ENCODE data around the gene ERGIC1. TPM values are rescaled to one million over a fixed set of nuclear protein-coding genes. Genes with fewer than 3 reads are reported as not detected.
A peak's percentile ranks its signal among the peaks of the same experiment; 100 is the strongest.

ERGIC1 gene
- polyA plus RNA-seq, 1 donor, result 112 TPM

DNA sequence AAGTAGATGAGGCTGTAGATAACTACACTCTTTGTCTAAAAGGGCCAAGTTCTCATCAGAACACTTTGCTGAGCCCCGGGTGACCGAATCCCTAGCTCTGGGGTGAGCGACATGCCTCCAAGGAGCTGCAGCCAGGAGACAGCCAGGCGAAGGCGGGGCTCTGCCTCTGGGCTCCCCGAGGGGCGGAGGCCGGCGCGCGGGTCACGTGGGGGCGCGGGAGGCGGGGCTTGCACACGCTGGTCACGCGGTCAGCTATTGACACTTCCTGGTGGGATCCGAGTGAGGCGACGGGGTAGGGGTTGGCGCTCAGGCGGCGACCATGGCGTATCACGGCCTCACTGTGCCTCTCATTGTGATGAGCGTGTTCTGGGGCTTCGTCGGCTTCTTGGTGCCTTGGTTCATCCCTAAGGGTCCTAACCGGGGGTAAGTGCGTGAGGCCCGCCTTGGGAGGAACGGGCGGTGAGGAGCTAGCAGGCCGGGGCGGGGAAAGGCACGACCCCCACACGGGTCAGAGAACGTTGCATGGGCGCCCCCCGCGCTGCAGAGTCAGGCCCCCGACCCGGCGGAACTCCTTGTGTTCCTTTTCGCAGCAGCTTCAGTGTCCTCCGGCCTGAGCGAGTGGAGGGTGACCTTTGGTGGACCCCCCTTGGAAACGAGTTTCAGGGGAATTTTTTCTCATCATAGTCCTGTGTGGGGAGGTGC, 149.6 kb downstream of the ERGIC1 start, which contains the start of gene ATP6V0E1:
Gene ATP6V0E1 (plus strand): TSS at position 230 of the 702 bp plus-strand sequence. CDS start 90 bp downstream, at position 320.
- H3K36me3 ChIP-seq (ENCODE audit: control insufficient read depth, insufficient read depth, low read length), result peaks cover 8% of the 10 kb centered on the region
- no CpG with 5 or more reads among the region's 49 CpGs for WGBS (ENCODE audit: insufficient coverage, low lambda C conversion rate)
- no peaks in the 10 kb centered on the region for H3K9me3 ChIP-seq (ENCODE audit: control insufficient read depth, low read depth, low read length)
- peak; percentile 93 to 96 for DNase-seq
- peak within 1 kb of the TSS; percentile 91 for H3K27ac ChIP-seq (ENCODE audit: low read length)
- H3K27me3 ChIP-seq (ENCODE audit: control insufficient read depth, insufficient read depth, low read length), result no peaks in the 10 kb centered on the region
- H3K4me1 ChIP-seq (ENCODE audit: control insufficient read depth, insufficient read depth, low read length), result peaks cover 5% of the 10 kb centered on the region
- peak within 1 kb of the TSS; percentile 92 for H3K4me3 ChIP-seq (ENCODE audit: low read length)

DNA sequence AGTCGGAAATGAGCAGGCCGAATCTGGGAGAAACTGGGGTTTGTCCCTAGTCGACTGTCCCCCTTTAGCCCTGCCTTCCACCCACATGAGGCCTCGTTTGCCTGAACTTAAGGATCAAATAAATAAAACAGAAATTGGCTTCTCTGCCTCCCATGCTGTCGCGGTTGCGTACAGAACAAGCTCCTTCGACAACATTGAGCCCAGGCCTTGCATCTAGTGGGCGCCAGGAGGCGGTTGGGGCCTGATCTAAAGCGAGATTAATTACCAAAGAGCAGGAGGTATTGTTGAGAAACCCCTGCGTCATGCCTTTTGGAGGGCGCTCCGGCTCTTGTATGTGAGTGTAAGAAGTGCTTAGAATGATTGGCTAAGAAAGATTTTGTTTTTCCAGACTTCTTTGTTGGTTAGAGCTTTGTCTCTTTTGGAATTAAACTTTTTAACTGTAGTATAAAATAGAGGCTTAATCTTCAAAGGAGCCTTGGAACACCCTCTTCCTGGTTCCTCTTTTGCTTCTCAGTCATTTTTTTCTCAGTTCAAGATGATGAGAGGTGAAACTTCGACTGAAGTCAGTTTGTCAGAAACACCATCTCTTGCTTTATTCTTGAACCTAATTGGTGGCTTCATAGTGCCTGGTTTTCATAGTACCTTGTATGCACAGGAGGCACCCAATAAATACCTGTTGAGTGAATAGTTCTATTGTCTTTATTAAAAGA, 150.3 kb downstream of the ERGIC1 start:
- WGBS (ENCODE audit: insufficient coverage, low lambda C conversion rate), result no CpG with 5 or more reads among the region's 15 CpGs
- H3K4me1 ChIP-seq (ENCODE audit: control insufficient read depth, insufficient read depth, low read length), result peaks cover 5% of the 10 kb centered on the region
- H3K4me3 ChIP-seq (ENCODE audit: low read length), result peak overlapping the region; percentile 92
- H3K9me3 ChIP-seq (ENCODE audit: control insufficient read depth, low read depth, low read length), result no peaks in the 10 kb centered on the region
- peaks cover 14% of the 10 kb centered on the region for H3K36me3 ChIP-seq (ENCODE audit: control insufficient read depth, insufficient read depth, low read length)
- peak overlapping the region; percentile 91 for H3K27ac ChIP-seq (ENCODE audit: low read length)
- DNase-seq, result peak; percentile 56 to 78
- no peaks in the 10 kb centered on the region for H3K27me3 ChIP-seq (ENCODE audit: control insufficient read depth, insufficient read depth, low read length)

DNA sequence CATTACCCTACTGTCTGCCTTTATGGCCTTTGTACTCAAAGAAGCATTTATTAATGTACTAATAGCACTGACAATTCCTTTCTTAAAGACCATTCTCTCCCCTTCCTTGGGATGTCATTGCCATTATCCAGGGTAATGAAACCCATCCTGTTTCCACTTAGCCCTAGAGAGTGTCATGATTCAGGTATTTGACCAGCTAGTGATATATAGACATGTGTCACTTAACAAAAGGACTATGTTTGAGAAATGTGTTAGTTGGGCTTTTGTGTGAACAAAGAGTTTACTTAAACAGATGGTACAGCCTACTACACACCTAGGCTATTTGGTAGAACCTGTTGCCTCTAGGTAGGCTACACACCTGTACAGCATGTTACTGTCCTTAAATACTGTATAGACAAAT, 151.5 kb downstream of the ERGIC1 start:
- peak in 1 of 2 donors; percentile 19 for DNase-seq
- Histone ChIP-seq H3K4me1 (ENCODE audit: control insufficient read depth, insufficient read depth, low read length) (peaks cover 5% of the 10 kb centered on the region), H3K4me3 (ENCODE audit: low read length) (no peak overlapping the region), H3K27ac (ENCODE audit: low read length) (no peak overlapping the region), H3K36me3 (ENCODE audit: control insufficient read depth, insufficient read depth, low read length) (peaks cover 14% of the 10 kb centered on the region), H3K27me3 (ENCODE audit: control insufficient read depth, insufficient read depth, low read length) (no peaks in the 10 kb centered on the region), H3K9me3 (ENCODE audit: control insufficient read depth, low read depth, low read length) (no peaks in the 10 kb centered on the region)

DNA sequence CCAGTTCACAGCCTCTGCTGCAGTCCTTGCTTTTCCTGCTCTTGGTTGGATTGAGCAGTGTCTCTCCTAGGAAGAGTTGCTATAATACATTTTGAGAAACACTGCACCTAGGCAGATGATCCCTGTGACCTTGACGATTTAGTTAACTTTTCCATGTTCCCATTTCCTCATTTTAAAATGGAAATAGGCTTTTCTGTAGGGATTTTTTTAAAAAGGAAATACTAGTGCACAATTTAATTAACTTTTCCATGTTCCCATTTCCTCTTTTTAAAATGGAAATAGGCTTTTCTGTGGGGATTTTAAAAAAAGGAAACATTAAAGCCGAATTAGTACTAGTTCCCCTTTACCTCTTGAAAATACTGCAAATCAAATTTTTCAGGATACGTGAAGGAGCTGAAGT, 154.2 kb downstream of the ERGIC1 start:
- Histone ChIP-seq H3K27me3 (ENCODE audit: control insufficient read depth, insufficient read depth, low read length) (no peaks in the 10 kb centered on the region), H3K4me1 (ENCODE audit: control insufficient read depth, insufficient read depth, low read length) (peaks cover 5% of the 10 kb centered on the region), H3K4me3 (ENCODE audit: low read length) (no peak overlapping the region), H3K9me3 (ENCODE audit: control insufficient read depth, low read depth, low read length) (no peaks in the 10 kb centered on the region), H3K27ac (ENCODE audit: low read length) (no peak overlapping the region), H3K36me3 (ENCODE audit: control insufficient read depth, insufficient read depth, low read length) (peaks cover 21% of the 10 kb centered on the region)
- DNase-seq, result no peak
- no CpG with 5 or more reads among the region's 3 CpGs for WGBS (ENCODE audit: insufficient coverage, low lambda C conversion rate)

DNA sequence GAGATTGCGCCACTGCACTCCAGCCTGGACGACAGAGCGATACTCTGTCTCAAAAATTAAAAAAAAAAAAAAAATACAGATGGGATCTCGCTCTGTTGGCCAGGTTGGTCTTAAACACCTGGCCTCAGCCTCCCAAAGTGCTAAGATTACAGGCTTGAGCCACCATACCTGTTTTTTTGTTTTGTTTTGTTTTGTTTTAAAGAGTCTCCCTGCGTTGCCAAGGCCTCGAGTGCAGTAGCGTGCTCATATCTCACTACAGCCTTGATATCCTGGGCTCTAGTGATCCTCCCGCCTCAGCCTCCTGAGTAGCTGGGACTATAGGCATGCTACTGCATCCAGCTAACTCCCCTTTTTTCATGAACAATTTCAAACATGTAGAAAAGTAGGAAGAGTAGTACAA, 156.7 kb downstream of the ERGIC1 start:
- Histone ChIP-seq H3K4me3 (ENCODE audit: low read length) (no peak overlapping the region), H3K9me3 (ENCODE audit: control insufficient read depth, low read depth, low read length) (no peaks in the 10 kb centered on the region), H3K4me1 (ENCODE audit: control insufficient read depth, insufficient read depth, low read length) (no peaks in the 10 kb centered on the region), H3K27ac (ENCODE audit: low read length) (no peak overlapping the region), H3K36me3 (ENCODE audit: control insufficient read depth, insufficient read depth, low read length) (peaks cover 37% of the 10 kb centered on the region), H3K27me3 (ENCODE audit: control insufficient read depth, insufficient read depth, low read length) (no peaks in the 10 kb centered on the region)
- WGBS (ENCODE audit: insufficient coverage, low lambda C conversion rate), result 100% methylated on average over 4 of the region's 8 CpGs
- DNase-seq, result no peak

DNA sequence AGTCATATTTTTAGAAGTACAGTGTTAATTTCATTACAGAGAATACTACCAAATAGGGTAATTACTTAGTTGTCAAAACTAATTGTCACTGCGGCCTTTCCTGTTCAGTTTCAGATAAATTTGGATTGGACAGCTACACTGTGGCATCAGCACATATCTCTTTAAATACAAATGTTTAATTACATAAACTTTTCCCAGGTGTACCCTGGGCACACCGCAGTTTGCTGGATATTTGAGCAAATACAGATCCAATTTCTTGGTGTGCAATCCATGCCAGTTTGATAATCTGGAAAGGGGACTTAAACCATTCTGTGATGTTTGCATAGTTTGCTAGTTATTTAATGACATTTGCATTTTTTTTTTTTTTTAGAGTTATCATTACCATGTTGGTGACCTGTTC, 160.4 kb downstream of the ERGIC1 start:
- H3K9me3 ChIP-seq (ENCODE audit: control insufficient read depth, low read depth, low read length), result no peaks in the 10 kb centered on the region
- H3K4me1 ChIP-seq (ENCODE audit: control insufficient read depth, insufficient read depth, low read length), result no peaks in the 10 kb centered on the region
- no peak overlapping the region for H3K4me3 ChIP-seq (ENCODE audit: low read length)
- no peak overlapping the region for H3K27ac ChIP-seq (ENCODE audit: low read length)
- no peaks in the 10 kb centered on the region for H3K27me3 ChIP-seq (ENCODE audit: control insufficient read depth, insufficient read depth, low read length)
- DNase-seq, result no peak
- peaks cover 35% of the 10 kb centered on the region for H3K36me3 ChIP-seq (ENCODE audit: control insufficient read depth, insufficient read depth, low read length)
- WGBS (ENCODE audit: insufficient coverage, low lambda C conversion rate), result no CpG with 5 or more reads among the region's 2 CpGs

DNA sequence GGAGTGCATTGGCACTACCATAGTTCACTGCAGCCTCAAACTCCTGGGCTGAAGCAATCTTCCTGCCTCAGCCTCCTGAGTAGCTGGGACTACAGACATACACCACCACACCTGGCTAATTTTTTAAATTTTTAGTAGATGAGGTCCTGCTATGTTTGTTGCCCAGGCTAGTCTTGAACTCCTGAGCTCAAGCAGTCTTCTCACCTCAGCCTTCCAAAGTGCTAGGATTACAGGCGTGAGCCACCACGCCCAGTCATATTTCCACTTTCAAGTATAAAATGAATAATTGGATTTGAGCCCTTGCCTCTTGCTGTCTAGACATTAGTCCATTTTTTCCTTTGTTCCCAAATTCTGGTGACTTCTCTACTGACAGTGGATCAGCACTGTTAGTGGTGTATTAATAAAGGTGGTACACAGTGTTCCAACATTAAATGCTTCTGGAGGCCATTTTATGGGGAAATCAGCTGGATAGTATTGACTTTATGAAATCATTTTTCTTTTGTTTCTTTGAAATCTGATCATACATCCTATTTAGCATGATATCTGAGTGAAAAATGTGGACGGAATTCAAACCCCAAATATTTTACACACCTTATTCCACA, 165.4 kb downstream of the ERGIC1 start:
- no peak overlapping the region for H3K27ac ChIP-seq (ENCODE audit: low read length)
- 100% methylated on average over 1 of the region's 3 CpGs for WGBS (ENCODE audit: insufficient coverage, low lambda C conversion rate)
- no peaks in the 10 kb centered on the region for H3K9me3 ChIP-seq (ENCODE audit: control insufficient read depth, low read depth, low read length)
- no peak overlapping the region for H3K4me3 ChIP-seq (ENCODE audit: low read length)
- peaks cover 23% of the 10 kb centered on the region for H3K36me3 ChIP-seq (ENCODE audit: control insufficient read depth, insufficient read depth, low read length)
- H3K4me1 ChIP-seq (ENCODE audit: control insufficient read depth, insufficient read depth, low read length), result no peaks in the 10 kb centered on the region
- H3K27me3 ChIP-seq (ENCODE audit: control insufficient read depth, insufficient read depth, low read length), result no peaks in the 10 kb centered on the region
- DNase-seq, result no peak

DNA sequence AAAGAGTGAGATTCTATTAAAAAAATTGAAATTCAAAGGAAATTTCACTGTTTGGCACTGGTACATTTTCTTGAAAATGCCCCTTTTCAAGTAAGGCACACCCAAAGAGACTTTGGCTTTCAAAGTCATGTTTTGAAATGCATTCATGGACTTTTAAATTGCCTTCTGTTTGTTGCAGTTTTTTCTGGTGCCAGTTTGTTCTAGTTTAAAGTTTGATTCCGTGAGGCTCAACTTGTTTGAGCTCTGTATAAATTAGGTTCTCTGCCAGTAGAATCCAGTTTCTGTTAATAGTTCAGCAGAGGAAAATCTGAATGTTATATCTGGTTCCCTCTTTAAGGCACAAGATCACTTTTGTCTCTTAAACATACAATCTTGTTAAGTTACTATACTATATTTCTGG, 165.9 kb downstream of the ERGIC1 start:
- no peak overlapping the region for H3K4me3 ChIP-seq (ENCODE audit: low read length)
- H3K27ac ChIP-seq (ENCODE audit: low read length), result no peak overlapping the region
- H3K27me3 ChIP-seq (ENCODE audit: control insufficient read depth, insufficient read depth, low read length), result no peaks in the 10 kb centered on the region
- peaks cover 22% of the 10 kb centered on the region for H3K36me3 ChIP-seq (ENCODE audit: control insufficient read depth, insufficient read depth, low read length)
- no peaks in the 10 kb centered on the region for H3K9me3 ChIP-seq (ENCODE audit: control insufficient read depth, low read depth, low read length)
- DNase-seq, result no peak
- H3K4me1 ChIP-seq (ENCODE audit: control insufficient read depth, insufficient read depth, low read length), result no peaks in the 10 kb centered on the region
- WGBS (ENCODE audit: insufficient coverage, low lambda C conversion rate), result no CpG with 5 or more reads among the region's 1 CpG

DNA sequence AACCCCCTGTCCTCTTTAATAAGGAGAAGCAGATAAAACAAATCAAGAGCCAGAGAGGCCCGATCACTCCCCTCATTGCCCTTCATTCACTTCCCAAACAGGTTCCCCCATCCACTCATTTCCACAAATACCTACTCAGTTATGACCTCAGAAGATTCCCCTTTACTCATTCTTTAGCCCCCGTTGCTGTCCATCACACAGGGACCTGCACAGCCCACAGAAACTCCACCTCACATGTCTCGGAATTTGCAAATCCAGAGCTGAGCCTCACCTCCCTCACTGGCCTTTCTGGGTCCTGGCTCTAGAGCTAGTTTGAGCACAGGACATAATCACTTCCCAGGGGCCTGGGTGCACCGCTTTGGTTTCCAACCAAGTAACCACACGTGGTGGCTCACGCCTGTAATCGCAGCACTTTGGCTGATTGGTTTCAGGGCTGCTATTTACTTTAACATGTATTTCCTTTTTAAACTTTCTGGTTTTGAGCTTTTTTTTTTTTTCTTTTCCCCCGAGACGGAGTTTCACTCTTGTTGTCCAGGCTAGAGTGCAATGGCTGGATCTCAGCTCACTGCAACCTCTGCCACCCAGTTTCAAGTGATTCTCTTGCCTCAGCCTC, 167.3 kb downstream of the ERGIC1 start:
- Histone ChIP-seq H3K4me3 (ENCODE audit: low read length) (no peak overlapping the region), H3K4me1 (ENCODE audit: control insufficient read depth, insufficient read depth, low read length) (no peaks in the 10 kb centered on the region), H3K9me3 (ENCODE audit: control insufficient read depth, low read depth, low read length) (no peaks in the 10 kb centered on the region), H3K36me3 (ENCODE audit: control insufficient read depth, insufficient read depth, low read length) (peaks cover 12% of the 10 kb centered on the region), H3K27ac (ENCODE audit: low read length) (no peak overlapping the region), H3K27me3 (ENCODE audit: control insufficient read depth, insufficient read depth, low read length) (no peaks in the 10 kb centered on the region)
- 100% methylated on average over 3 of the region's 9 CpGs for WGBS (ENCODE audit: insufficient coverage, low lambda C conversion rate)
- no peak for DNase-seq

Measured in large intestine (tissue), 3 donors.